Measurements from ENCODE around the gene LZTR1.

DNA sequence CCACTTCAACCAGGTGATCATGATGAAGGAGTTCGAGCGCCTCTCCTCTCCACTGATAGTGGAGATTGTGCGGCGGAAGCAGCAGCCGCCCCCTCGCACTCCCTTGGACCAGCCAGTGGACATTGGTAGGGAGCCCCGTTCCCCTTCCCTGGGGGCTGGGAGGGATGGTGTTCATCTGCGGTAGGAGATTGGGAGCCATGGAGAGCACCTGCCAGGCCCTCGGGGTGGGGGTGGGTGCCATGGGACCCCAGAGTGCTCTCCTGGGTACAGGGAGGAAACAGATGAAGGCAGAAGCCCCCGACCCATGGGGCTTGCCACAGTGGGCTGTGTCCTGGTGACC, 12.8 kb downstream of the LZTR1 start:
- TF ChIP-seq, protein P1, sequence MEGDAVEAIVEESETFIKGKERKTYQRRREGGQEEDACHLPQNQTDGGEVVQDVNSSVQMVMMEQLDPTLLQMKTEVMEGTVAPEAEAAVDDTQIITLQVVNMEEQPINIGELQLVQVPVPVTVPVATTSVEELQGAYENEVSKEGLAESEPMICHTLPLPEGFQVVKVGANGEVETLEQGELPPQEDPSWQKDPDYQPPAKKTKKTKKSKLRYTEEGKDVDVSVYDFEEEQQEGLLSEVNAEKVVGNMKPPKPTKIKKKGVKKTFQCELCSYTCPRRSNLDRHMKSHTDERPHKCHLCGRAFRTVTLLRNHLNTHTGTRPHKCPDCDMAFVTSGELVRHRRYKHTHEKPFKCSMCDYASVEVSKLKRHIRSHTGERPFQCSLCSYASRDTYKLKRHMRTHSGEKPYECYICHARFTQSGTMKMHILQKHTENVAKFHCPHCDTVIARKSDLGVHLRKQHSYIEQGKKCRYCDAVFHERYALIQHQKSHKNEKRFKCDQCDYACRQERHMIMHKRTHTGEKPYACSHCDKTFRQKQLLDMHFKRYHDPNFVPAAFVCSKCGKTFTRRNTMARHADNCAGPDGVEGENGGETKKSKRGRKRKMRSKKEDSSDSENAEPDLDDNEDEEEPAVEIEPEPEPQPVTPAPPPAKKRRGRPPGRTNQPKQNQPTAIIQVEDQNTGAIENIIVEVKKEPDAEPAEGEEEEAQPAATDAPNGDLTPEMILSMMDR (IDR thresholded peaks at IDR 0.05; ENCODE audit: low read depth, low read length) = no peak
- no peak for TF ChIP-seq POLR2A (IDR thresholded peaks at IDR 0.05; ENCODE audit: extremely low read depth, insufficient read length)
- TF ChIP-seq, protein P2, sequence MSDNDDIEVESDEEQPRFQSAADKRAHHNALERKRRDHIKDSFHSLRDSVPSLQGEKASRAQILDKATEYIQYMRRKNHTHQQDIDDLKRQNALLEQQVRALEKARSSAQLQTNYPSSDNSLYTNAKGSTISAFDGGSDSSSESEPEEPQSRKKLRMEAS (IDR thresholded peaks at IDR 0.05; ENCODE audit: low read depth, low read length) = no peak
- TF ChIP-seq MYC (IDR thresholded peaks at IDR 0.05; ENCODE audit: low read depth, low read length) = no peak

Data from NB4 (cell line).